ENCODE results near the gene LASP1NB.
"Not testable (repeated sequence)": the region's sequence is repeated elsewhere in the genome, so short reads cannot be mapped to it uniquely, and the experiment has no call there.

The LASP1NB gene

DNA sequence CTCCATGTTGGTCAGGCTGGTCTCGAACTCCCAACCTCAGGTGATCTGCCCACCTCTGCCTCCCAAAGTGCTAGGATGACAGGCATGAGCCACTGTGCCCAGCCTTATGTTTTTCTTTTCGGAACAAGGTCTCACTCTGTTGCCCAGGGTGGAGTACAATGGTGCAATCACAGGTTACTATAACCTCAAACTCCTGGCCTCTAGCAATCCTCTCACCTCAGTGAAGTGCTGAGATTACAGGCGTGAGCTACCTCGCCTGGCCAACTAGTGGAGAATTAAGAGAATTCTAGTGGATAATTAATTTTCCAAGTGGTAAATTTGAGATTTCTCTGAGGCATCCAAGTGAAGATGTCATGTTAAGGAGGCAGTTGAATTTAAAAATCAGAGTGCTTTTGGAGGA lies 44.7 kb downstream of the LASP1NB start:
- DNase-seq, result no peak

DNA sequence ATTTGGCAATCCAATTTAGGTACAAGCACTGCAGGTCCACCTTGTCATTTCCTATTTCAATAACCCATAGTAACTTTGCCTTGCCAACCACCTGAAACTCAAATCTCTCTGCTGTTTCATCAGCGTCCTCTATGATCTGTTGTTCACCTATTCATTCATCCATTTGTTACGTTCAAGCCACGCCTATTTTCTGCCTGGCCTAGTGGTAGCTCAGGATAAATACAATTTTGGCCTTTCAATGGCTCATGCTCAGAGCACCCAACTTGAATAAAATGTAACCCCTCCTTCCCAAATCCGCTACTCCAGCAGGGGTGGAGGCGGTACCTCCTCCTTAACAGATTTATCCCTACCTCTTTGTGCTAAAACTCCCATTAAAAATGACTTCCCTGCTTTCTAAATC lies 45.4 kb downstream of the LASP1NB start:
- DNase-seq, result no peak

DNA sequence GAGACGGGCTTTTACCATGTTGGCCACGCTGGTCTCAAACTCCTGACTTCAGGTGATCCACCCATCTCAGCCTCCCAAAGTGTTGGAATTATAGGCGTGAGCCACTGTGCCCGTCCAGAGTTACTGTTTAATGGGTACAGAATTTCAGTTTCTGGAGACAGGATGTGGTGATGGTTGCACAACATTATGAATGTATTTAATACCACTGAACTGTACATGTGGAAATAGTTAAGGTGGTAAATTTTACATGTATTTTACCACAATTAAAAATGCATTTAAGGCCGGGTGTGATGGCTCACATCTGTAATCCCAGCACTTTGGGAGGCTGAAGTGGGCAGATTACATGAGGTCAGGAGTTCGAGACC lies 50.8 kb downstream of the LASP1NB start:
- DNase-seq, result not testable (repeated sequence)

DNA sequence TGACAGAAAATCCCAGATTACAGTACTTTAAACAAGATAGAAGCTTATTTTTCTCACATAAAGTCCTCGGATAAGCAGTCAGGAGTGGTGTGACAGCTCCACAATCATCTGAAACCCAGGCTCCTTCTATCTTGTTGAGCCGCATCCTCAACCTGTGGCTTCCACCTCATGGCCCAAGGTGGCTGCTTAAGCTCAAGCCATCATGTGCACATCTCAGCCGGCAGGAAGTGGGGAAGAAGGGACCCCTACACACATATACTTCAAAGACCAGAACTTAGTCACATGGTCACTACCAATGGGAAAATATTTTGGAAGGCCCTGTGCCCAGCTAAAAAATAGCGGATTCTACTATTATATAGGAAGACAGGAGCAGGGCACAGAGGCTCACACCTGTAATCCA lies 52.8 kb downstream of the LASP1NB start:
- no peak for DNase-seq

Data from stimulated activated CD4-positive, alpha-beta T cell treated with anti-CD3 and anti-CD28 coated beads, Interleukin-12 subunit alpha, Interleukin-12 subunit beta, amount 100 ng/mL, for 4 hours (primary cell).